CMK (cell line): ENCODE data around the gene TMEM132D.

Source experiments
- DNase-seq: peaks from one replicate; pipeline ENCODE4 v3.0.0-alpha.2; 2010; ENCODE audit warnings: low read depth

TMEM132D gene

DNA sequence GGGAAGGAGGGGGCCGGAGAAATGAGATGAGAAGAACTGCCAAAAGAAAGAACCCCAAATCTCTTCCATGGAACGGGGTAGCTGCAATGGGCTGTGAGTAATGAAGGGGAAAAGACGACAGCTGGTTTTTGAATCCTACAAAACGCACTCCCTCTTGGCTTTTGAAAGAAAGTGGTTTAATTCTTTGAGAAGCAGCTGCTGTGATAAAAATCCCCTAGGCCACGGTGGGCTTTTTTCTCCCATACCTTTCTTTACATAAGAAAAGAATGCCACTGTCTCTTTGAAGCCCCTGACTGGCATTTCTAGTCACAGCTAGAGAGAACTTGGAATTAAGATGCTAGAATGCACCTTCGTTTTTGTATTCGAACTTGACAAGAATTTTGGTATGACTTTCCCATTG, 564.5 kb downstream of the TMEM132D start:
- no peak for DNase-seq

- DNase-seq = no peak
These were observed 566.4 kb downstream of the TMEM132D start for GRCh38 chr12:129337413-129337812.

- DNase-seq = no peak
These were observed 568.1 kb downstream of the TMEM132D start for GRCh38 chr12:129335773-129336172.

DNA sequence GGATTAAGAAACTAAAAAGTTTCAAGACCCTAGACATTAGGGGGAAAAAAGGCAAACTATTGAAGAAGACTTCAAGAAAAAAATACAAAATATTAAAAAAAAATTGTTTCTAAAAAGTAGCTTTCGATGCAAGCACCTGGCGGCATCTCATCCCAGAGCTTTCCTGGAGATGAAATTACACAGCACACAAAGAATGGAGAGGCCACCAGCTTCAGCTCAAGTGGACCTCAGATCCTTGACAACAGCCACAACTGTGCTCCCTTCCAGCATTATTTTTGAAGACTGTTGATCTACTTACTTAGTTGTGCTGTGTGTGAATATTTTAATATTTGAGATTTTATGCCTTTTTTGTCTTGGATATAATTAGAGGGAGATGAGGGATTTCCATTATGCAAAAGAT, 571.5 kb downstream of the TMEM132D start:
- no peak for DNase-seq

GRCh38 chr12:129331356-129332085, 572.3 kb downstream of the TMEM132D start:
- DNase-seq = no peak

GRCh38 chr12:129328235-129328634, 575.6 kb downstream of the TMEM132D start:
- DNase-seq = no peak

GRCh38 chr12:129325566-129325965, 578.3 kb downstream of the TMEM132D start:
- no peak for DNase-seq

DNA sequence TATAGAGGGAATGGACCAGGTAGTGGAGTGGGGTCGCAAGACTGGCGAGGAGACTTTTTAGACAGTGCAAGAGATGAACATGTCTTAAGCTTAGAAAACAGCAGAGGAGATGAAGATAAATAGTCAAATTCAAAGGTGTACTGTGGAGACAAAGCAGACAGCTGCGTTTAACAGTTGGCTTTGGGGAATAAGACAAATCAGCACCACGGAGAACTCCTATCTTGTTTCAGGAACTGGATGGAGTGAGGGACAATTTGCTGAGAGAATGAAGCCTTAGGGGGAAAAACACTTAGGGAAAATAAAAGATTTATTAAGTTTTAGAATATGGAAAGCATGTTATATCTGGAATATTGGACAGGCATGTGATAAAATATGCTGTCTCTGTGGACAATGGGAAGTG, 591.8 kb downstream of the TMEM132D start:
- DNase-seq = no peak

GRCh38 chr12:129310346-129310745, 593.5 kb downstream of the TMEM132D start:
- no peak for DNase-seq

DNA sequence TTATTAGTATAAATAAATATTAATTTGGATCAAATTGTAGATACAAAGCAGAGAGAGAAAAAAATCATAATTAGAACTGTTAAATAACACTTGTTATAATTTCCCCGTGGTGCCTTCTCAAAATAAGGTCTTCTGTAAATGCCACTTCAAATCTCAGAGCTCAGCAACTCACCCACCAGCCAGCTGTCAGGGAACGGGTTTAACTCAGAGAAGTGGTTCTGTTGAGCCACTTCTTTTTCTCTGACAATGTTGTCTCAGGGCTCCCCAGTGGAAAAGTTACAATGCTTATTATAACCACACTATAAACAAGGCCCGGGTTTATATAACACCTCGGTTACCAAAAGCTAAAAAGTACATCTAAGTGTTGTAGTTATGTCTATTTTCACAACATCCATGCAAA, 598.0 kb downstream of the TMEM132D start:
- DNase-seq = no peak

GRCh38 chr12:129304529-129304928, 599.3 kb downstream of the TMEM132D start:
- DNase-seq = no peak

GRCh38 chr12:129300011-129300410, 603.8 kb downstream of the TMEM132D start:
- no peak for DNase-seq

DNA sequence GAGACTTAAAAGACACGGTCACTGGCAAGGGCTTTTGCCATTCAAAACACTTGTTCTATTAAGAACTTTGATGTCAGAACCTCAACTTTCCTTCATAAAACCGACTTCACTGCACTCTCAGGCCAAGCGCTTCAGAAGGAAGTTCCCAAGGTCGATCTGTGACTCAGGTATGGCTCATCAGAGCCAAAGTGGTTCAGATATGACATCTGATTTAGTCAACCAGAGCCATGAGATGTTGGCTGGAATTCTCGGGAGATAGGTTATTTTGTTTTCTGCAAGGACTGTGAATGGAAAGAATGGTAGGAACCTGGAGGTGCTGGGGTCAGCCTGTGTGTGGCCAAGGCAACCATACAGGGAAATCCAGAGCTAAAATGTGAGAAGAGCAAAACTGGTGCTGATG, 604.9 kb downstream of the TMEM132D start:
- no peak for DNase-seq

DNA sequence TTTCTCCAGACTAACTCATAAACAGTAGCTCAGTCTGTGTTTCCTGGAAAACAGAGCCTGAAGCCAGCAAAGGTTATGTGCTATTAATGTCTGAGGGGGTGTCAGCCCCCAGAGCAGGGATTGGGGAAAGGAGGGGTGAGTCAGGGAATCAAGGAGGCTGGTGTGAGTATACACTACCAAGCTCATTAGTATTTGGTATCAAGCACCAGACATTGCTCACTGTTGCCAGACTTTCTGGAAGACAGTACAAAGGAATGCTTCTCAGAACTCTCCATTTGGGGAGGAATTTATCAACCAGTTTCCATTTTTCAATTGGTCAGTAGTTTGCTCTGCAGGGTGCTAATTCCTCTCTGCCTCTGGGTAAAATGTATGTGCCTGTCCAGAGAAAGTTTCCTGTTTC, 607.2 kb downstream of the TMEM132D start:
- no peak for DNase-seq

GRCh38 chr12:129294868-129295267, 609.0 kb downstream of the TMEM132D start:
- DNase-seq = no peak

DNA sequence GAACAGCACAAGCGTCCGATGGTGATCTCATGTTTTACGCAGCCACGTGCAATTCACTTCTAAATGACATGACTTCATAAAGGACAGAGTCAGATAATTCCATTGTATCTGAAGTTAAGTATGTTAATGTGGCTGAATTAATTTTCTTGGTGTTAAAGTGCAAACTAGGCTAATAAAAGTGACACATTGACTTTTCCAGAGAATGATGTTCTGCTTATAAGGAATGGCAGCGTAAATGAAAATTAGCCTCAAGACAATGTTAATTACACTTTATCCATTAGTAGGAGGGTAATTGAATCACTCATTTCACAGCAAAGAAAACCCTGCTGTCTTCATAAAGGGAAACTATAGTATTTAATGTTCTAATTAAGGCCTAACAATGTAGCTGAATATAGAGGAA, 624.1 kb downstream of the TMEM132D start:
- no peak for DNase-seq

DNA sequence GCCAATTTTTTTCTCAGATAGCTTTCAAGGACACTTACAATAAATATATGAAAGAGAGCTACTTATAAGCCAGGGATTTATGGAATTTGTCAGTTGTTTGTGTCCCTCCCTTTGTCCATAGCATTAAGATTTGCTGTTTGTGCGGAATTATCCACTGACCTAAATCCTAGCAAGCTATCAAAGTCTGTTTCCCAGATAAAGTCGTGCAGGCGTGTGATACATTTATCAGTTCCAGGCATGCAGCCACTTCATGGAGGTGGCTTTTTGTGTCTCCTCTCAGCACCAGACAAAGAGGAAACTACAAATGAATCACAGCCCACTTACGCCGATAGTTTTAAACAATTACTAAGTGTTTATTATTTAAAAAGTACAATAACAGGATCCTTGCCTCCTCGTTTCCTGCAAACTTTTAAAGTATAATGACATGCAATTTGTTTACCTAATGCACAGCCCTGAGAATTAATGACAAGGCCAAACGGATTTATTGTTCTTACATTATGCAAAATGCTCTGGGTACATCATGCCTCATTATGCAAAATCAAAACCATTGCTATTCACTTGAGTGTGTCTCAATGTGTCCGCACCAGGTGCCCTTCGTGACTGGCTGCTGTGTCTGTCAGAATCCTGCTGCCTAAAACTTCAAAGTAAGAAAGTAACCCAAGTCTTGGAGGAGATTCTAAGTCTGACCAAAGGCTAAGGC, 627.3 kb downstream of the TMEM132D start:
- no peak for DNase-seq

GRCh38 chr12:129269756-129270495, 633.9 kb downstream of the TMEM132D start:
- no peak for DNase-seq

- DNase-seq = no peak
These were observed 645.0 kb downstream of the TMEM132D start for GRCh38 chr12:129258781-129259318.

DNA sequence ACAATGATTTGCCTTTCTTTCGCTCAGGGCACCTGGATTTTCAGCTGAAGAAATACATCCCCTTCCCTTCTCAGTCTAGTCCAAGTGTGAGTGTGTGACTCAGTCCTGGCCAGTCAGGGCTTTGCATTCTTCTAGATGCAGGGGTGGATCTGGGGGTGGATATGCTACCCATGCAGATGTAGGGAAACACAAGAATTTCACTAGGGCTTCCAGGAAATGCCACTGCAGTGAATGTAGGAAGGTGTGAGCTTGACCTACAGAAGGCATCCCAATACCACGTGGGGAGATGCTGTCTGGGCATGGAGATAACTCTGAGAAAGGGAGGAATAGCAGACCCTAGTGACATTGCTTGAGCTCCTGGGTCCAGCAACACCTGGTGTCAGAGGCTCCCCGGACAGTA, 646.3 kb downstream of the TMEM132D start:
- DNase-seq = no peak

DNA sequence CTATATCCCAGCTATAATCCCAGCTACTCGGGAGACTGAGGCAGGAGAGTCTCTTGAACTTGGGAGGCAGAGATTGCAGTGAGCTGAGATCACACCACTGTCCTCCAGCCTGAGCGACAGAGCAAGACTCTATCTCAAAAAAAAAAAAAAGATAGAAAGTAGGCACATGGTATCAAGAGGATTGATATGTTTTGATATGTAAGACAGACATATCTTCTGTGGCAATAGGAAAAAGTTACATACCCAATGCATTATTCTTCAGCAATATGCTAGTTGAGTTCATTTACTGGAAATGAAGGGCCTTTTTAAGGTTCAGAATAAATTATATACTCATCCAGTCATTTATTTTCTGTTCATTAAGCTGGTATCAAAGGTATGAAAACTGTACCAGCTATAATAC, 657.2 kb downstream of the TMEM132D start:
- no peak for DNase-seq

GRCh38 chr12:129245769-129246168, 658.1 kb downstream of the TMEM132D start:
- no peak for DNase-seq

DNA sequence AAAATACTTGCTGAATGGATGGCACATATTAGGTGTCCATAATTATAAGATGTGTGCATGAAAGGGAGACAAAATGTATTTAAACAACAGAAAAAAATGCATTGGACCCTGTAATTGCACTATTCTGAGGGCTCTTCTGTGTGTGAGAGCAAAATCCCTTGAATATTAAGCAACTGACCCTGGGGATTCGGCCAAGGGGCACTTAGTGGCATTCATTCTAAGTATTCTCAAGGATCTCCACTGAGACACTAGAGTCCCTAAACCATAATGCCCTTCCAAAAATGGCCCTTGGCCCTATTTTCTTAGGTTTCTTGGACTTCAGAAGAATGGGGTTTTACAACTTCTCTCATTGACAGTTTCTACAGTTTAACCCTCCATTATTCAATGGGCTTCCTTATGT, 662.0 kb downstream of the TMEM132D start:
- DNase-seq = no peak
